ENCODE data around the gene FOLR3.
A peak's percentile ranks its signal among the peaks of the same experiment; 100 is the strongest.
"Not testable (repeated sequence)": the region's sequence is repeated elsewhere in the genome, so short reads cannot be mapped to it uniquely, and the experiment has no call there.

Gene FOLR3

GRCh38 chr11:72162891-72163492 lies 27.5 kb downstream of the FOLR3 start:
- no peak for DNase-seq (ENCODE audit: low spot score)

GRCh38 chr11:72164187-72164586 lies 28.7 kb downstream of the FOLR3 start:
- DNase-seq (ENCODE audit: low spot score), result not testable (repeated sequence)

- not testable (repeated sequence) for DNase-seq (ENCODE audit: low spot score)
These were observed 33.6 kb downstream of the FOLR3 start for GRCh38 chr11:72169046-72169555.

GRCh38 chr11:72169754-72170153 lies 34.2 kb downstream of the FOLR3 start:
- DNase-seq (ENCODE audit: low spot score), result peak; percentile 57

- not testable (repeated sequence) for DNase-seq (ENCODE audit: low spot score)
These were observed 36.5 kb downstream of the FOLR3 start for GRCh38 chr11:72172043-72172442.

GRCh38 chr11:72173291-72173690 lies 37.8 kb downstream of the FOLR3 start:
- DNase-seq (ENCODE audit: low spot score), result no peak

GRCh38 chr11:72174302-72175070 lies 39.0 kb downstream of the FOLR3 start:
- no peak for DNase-seq (ENCODE audit: low spot score)

GRCh38 chr11:72177656-72178055 lies 42.1 kb downstream of the FOLR3 start:
- no peak for DNase-seq (ENCODE audit: low spot score)

GRCh38 chr11:72179049-72179803 lies 43.7 kb downstream of the FOLR3 start:
- DNase-seq (ENCODE audit: low spot score), result no peak

- DNase-seq (ENCODE audit: low spot score), result no peak
These were observed 44.4 kb downstream of the FOLR3 start for GRCh38 chr11:72179804-72180396.

- DNase-seq (ENCODE audit: low spot score), result not testable (repeated sequence)
These were observed 45.5 kb downstream of the FOLR3 start for GRCh38 chr11:72180892-72181552.

GRCh38 chr11:72181553-72181958 lies 46.0 kb downstream of the FOLR3 start:
- not testable (repeated sequence) for DNase-seq (ENCODE audit: low spot score)

GRCh38 chr11:72188267-72188666 lies 52.7 kb downstream of the FOLR3 start:
- DNase-seq (ENCODE audit: low spot score), result no peak

All from Ammon's horn (tissue), 1 donor.